Gastrocnemius medialis (tissue), 4 donors: ENCODE results near the gene CSGALNACT2.

ENCODE experiments used
- POLR2A ChIP-seq, 2 donors: fragments of 450-650 bp; IDR thresholded peaks; one replicate each; pipeline ENCODE4 v1.6.1; 2017; ENCODE audit warnings: antibody characterized with exemption in 2 of 2, mild to moderate bottlenecking in 2 of 2, moderate library complexity in 2 of 2
- TF ChIP-seq, protein P1 (sequence below), 5 experiments: fragments of 450-650 bp in 3 of 5; fragments of 200-600 bp in 2 of 5; sonication (generic) in 2 of 5; IDR thresholded peaks in 4 of 5; conservative IDR thresholded peaks in 1 of 5; 1 replicate in 4 of 5; 2 replicates in 1 of 5; pipeline ENCODE4 v1.5.1; 2016 to 2019; ENCODE audit warnings: antibody characterized with exemption in 5 of 5, mild to moderate bottlenecking in 3 of 5, moderate library complexity in 3 of 5

DNA sequence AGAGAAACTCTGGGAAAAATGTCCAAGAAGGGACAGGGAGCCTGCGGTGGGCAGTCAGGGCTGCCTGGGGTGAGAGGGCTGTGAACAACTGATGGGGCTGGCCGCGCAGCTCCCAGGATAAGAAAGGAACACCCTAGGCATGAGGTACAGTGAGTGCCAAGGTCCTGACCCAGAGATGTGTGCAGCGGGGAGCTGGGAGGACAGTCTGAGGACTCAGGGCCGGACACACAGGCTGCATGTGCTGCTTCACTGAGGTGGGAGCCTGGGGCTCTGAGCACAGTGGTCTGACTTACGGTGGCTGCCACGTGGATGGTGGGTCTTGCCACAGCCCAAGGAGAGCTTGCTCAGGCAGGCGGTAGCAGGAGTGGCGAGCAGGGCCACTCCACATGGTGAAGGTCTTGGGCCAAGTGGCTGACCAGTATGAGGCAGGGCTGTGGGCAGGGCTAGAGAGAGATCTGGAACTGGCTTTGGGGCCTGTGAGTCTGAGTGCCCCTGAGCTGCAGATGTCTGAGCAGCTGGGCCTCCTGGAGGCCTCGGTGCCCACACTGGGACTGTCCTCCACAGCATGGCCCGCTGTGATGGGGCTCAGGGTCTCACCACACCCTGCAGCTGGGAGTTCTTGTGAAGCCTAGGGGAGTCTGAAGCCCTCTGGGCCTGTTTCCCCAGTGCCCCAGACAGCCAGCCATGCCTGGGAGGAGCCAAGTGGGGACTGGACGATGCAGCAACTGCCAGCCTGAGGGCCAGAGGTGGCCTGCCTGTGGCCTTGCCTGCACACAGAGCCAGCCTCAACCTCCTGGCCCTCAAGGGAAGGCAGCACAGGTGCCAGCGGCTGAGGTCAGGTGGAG is 68.4 kb downstream of the CSGALNACT2 start:
- TF ChIP-seq, protein P1, sequence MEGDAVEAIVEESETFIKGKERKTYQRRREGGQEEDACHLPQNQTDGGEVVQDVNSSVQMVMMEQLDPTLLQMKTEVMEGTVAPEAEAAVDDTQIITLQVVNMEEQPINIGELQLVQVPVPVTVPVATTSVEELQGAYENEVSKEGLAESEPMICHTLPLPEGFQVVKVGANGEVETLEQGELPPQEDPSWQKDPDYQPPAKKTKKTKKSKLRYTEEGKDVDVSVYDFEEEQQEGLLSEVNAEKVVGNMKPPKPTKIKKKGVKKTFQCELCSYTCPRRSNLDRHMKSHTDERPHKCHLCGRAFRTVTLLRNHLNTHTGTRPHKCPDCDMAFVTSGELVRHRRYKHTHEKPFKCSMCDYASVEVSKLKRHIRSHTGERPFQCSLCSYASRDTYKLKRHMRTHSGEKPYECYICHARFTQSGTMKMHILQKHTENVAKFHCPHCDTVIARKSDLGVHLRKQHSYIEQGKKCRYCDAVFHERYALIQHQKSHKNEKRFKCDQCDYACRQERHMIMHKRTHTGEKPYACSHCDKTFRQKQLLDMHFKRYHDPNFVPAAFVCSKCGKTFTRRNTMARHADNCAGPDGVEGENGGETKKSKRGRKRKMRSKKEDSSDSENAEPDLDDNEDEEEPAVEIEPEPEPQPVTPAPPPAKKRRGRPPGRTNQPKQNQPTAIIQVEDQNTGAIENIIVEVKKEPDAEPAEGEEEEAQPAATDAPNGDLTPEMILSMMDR (IDR thresholded peaks at IDR 0.05 in 4 of 5, conservative IDR thresholded peaks at IDR 0.05 in 1 of 5), result no peak
- no peak for TF ChIP-seq POLR2A (IDR thresholded peaks at IDR 0.05)
